ENCODE results near the gene USP50. TPM values are rescaled to one million over a fixed set of nuclear protein-coding genes. Genes with fewer than 3 reads are reported as not detected.

Gene USP50
- total RNA-seq, 1 experiment from 2014 or later, result not detected

Other genes with a start within 250 kb of the USP50 start
- gene GABPB1, start 191.5 kb downstream of the USP50 start, total RNA-seq (2014; rRNA removed; shearing (Covaris generic); ENCODE audit: low replicate concordance), result 26.9 and 56.7 TPM in 2 replicates
- 16.0 and 34.2 TPM in 2 replicates for gene USP8, start 122.3 kb downstream of the USP50 start, total RNA-seq (2014; rRNA removed; shearing (Covaris generic); ENCODE audit: low replicate concordance)
- 8.8 and 16.6 TPM in 2 replicates for gene TRPM7, start 140.1 kb upstream of the USP50 start, total RNA-seq (2014; rRNA removed; shearing (Covaris generic); ENCODE audit: low replicate concordance)
- gene SPPL2A, start 219.0 kb upstream of the USP50 start, total RNA-seq (2014; rRNA removed; shearing (Covaris generic); ENCODE audit: low replicate concordance), result 52.9 and 59.3 TPM in 2 replicates

Measured in Caki2 (cell line).